NCI-H524 (cell line): Measurements from ENCODE around the gene VSIG10.
"Not testable (repeated sequence)": the region's sequence is repeated elsewhere in the genome, so short reads cannot be mapped to it uniquely, and the experiment has no call there.

Experiments
- DNase-seq, 2 experiments: peaks; one replicate each; lab custom pipeline; 2025; lab: John Stamatoyannopoulos, UW

Gene VSIG10

GRCh38 chr12:118107694-118108093, 3.9 kb upstream of the VSIG10 start:
- no peak for DNase-seq

- no peak for DNase-seq
Observed at GRCh38 chr12:118107011-118107410, 3.2 kb upstream of the VSIG10 start.

- DNase-seq, result peak in 1 of 2 experiments; percentile 49
Observed at GRCh38 chr12:118103201-118103600, 610 bp downstream of the VSIG10 start.

GRCh38 chr12:118102609-118103008, 1.2 kb downstream of the VSIG10 start:
- DNase-seq, result no peak

- DNase-seq, result no peak
Observed at GRCh38 chr12:118102070-118102469, 1.7 kb downstream of the VSIG10 start.

- no peak for DNase-seq
Observed at GRCh38 chr12:118101051-118101450, 2.8 kb downstream of the VSIG10 start.

GRCh38 chr12:118098911-118099671, 4.7 kb downstream of the VSIG10 start:
- no peak for DNase-seq

GRCh38 chr12:118098401-118098800, 5.4 kb downstream of the VSIG10 start:
- DNase-seq, result no peak

- DNase-seq, result no peak
Observed at GRCh38 chr12:118094039-118094438, 9.8 kb downstream of the VSIG10 start.

GRCh38 chr12:118089782-118090181, 14.0 kb downstream of the VSIG10 start:
- DNase-seq, result no peak

GRCh38 chr12:118082161-118082560, 21.6 kb downstream of the VSIG10 start:
- no peak for DNase-seq

GRCh38 chr12:118081521-118081920, 22.3 kb downstream of the VSIG10 start:
- not testable (repeated sequence) for DNase-seq

GRCh38 chr12:118073768-118074167, 30.0 kb downstream of the VSIG10 start:
- no peak for DNase-seq

GRCh38 chr12:118070650-118071049, 33.2 kb downstream of the VSIG10 start:
- DNase-seq, result no peak

- DNase-seq, result no peak
Observed at GRCh38 chr12:118068445-118068844, 35.4 kb downstream of the VSIG10 start.

GRCh38 chr12:118065380-118065779, 38.4 kb downstream of the VSIG10 start:
- DNase-seq, result no peak

- DNase-seq, result peak in 1 of 2 experiments; percentile 8
Observed at GRCh38 chr12:118064608-118065007, 39.2 kb downstream of the VSIG10 start.

GRCh38 chr12:118063576-118064391, 40.0 kb downstream of the VSIG10 start:
- no peak for DNase-seq

- peak in 1 of 2 experiments; percentile 12 for DNase-seq
Observed at GRCh38 chr12:118061873-118062843, 41.7 kb downstream of the VSIG10 start.

- DNase-seq, result peak in 1 of 2 experiments; percentile 33
Observed at GRCh38 chr12:118061011-118061872, 42.6 kb downstream of the VSIG10 start, which contains the start of gene WSB2. Gene WSB2, minus strand, starts transcription at chr12:118061179. Its CDS starts 131 bp downstream, at chr12:118061048.
